Left renal pelvis (tissue), 4 donors: ENCODE results near the gene ADI1. TPM values are rescaled to one million over a fixed set of nuclear protein-coding genes. Genes with fewer than 3 reads are reported as not detected.
A peak's percentile ranks its signal among the peaks of the same experiment; 100 is the strongest.
"Not testable (repeated sequence)": the region's sequence is repeated elsewhere in the genome, so short reads cannot be mapped to it uniquely, and the experiment has no call there.

Source experiments
- DNase-seq, 4 donors: peaks; one replicate each; pipeline ENCODE4 v3.0.0-alpha.2; 2013; ENCODE audit warnings: low read depth in 4 of 4, low spot score in 3 of 4
- polyA plus RNA-seq, 4 donors: library from polyadenylated mRNA; unstranded; fragments of 120-200 nt; gene quantifications; one replicate each; pipeline ENCODE4 v1.2.1, GENCODE V29; 2013; ENCODE audit not compliant: insufficient read length in 4 of 4

Gene ADI1
- polyA plus RNA-seq, 4 donors, result 66.6 to 73.5 (median 71.4) TPM

DNA sequence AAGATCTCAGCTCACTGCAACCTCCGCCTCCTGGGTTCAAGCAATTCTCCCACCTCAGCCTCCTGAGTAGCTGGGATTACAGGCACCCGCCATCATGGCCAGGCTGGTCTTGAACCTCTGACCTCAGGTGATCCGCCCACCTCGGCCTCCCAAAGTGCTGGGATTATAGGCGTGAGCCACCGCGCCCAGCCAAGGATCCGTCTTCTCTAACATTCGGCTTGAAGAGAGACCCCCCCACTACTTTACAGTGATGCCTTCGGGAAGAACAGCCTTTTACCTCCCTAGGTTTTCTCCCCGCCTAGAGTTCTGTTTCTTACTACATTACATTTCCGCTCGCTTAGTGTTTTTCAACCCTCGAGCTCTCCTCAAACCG lies 22.6 kb downstream of the ADI1 start:
- DNase-seq, result not testable (repeated sequence)

DNA sequence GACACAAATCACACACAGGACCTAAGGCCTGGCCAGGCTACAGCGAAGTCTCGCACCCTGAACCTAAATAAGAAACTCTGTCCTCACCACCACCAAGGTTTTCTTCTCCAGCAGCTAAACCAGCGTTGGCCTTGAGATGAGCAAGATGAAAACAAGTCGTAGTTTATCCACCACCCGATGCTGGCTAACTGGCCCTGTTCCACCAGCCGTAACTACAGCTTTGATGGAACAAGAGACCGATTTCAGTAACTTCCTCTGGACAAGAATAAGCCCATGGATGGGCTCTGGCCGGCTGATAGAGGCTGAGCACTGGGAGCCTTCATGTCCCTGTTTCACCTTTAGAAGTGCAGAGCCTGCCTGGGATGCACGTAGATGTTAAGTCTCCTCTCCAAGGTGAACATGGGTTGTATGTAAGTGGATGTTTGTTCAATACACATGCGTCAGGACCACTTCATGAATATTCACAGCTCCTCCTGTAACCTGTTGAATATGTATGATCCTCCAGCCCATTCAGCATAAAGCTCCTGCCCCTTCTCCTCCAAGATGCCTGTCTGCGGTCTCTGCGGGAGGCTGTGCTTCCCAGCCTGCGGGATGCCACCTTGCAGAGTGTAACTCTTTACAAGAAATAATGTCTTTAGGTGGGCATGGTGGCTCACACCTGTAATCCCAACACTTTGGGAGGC lies 24.2 kb downstream of the ADI1 start:
- DNase-seq, result no peak

DNA sequence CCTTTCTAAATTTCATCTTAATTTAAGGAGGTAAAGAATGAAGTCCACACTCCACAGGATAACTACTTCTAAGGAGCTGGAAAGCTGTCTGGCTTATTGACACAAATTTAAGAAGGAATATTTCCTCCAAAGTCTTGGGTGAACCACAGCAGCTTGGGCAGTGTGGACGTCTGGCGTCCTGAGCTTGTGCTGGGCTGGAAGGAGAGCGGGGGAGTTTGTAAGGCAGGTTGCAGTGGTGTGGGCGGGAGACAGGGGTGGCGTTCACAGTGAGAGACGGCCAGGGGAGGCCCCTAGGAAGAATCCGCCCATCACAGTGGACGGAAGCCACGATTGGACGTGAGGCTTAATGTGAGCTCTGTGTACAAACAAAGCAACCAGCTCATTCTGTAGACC lies 25.7 kb downstream of the ADI1 start:
- peak in 3 of 4 donors; percentile 69 to 75 (median 72) for DNase-seq

DNA sequence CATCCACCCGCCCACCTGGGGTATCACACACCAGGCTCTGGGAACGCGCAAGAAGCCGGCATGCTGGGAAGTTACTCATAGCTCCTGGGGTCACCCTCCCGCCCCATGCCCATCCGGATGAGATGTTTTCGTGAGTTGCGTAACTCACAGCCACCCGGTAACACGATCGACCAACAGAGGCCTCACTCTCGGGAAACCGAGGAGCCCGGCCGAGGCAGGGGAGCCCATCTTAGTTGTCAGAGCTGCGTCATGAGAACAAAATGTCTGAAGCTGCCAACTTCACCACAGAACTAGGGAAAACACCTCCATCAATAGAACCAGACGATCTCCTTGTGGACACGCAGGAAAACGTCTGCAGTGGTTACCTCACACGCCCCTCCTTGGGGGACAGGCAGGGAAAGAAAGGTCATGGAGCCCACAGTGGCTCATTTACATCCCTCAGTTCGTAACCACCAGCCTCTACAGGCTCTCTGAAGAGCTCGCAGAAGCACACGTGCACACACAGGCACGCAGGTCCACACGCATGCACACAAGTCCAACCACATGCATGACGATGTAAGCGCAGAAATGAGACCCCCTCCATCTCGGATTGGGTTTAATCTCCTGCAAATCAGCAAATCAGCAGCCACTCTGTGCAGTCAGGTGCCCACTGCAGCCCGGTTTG lies 26.2 kb downstream of the ADI1 start:
- no peak for DNase-seq

DNA sequence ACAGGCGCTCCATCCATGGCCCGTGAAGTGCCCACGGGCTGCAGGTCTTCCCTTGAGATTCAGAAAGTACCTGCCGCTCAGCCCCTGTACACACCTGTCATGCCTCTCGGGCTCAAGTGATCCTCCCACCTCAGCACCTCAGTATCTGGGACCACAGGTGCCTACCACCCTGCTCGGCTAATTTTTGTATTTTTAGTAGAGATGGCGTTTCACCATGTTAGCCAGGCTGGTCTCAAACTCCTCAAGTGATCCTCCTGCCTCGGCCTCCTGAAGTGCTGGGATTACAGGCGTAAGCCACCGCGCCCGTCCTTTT lies 26.9 kb downstream of the ADI1 start:
- DNase-seq, result not testable (repeated sequence)

DNA sequence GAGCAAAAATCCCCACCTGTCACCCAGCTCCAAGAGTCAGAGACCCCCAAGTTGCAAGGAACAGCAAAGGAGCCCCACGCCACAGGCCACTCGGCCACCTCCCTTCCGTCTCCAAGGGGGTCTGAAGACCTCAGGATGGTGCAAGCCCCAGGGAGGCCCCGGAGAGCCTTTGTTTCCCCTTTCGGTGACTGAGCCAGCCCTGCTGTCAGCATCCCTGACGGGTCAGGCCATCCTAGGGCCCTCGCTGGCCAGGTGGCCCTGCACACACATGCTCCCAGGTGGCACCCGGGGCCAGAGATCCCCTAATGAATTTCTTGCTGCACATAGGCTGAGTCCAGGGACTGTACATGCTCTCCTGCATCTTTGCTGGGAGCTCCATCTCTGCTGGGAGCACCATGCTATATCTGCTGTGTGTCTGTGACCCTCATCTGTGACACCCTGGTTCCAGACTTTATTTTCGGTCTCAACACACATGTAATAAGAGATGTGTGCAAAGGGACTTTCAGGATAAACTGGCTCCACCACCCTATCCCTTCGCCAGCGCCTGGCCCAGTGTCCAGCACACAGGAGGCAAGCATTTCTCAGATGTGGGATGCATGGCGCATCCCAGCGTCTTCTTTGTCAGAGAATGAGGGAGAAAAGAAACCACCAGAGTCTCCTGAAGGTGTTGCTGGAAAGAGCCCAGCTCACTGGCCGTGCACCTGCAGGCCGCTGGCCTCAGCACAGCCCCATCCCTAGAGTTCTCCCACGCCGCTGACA lies 27.4 kb downstream of the ADI1 start:
- DNase-seq, result no peak

DNA sequence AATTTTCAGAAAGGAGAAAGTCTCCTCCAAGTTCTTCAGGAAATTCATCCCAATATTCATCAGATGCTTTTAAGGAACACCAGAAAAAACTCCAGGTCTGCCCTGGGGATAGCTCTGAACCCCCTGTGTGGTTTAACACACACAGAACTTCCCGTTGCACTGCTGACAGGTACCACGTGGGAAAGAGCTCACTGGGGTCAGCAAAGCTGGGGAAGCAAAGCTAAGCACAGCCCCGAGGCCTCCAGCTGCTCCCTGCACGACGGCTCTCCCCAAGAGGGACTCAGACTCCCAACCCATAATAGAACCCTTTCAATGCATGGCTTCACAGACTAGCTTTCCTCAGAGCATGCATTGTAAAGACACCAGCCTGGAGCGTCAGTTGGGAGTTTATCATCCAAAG lies 28.0 kb downstream of the ADI1 start:
- DNase-seq, result no peak

DNA sequence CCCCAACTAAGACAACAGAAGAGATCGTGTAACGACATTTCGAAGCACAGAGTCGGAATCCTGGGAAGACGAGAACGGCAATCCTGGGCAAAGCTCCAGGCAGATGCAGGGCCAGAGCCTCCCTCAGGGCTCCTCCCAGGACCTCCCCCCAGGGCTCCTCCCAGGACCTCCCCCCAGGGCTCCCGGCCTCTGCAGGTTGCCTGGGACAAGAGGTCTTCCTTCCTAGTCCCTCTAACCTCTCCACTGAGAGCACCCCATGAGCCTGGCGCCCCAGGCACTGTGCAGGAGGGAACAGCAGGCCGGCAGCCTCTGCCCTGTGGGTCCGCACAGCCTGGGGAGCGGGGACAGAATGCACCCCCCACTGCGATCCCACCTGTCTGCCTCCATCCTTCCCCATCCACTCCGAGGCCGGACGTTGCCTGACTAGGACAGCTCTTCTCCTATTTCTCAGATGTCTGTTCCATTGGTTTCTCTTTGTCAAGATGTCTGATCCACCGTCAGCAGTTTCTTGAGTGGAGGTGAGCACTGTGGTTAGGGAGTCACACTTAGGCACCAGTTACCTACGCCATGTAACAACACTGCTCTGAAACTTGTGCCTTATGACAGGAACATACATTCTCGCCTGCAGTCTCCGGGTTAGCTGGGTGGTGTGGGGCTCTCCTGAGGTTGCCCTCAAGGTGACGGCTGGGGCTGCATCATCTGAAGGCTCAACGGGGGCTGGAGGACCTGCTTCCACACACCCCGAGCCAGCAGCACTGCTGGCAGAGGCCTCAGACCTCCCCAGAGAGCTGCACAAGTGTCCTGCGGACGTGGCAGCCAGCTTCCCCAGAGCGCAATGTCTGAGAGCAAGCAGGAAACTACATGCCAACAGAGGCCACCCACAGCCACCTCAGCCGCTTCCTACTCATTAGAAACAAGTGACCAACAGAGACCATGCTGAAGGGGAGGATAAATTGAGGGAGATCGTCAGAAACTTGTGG lies 28.9 kb downstream of the ADI1 start:
- DNase-seq, result no peak

DNA sequence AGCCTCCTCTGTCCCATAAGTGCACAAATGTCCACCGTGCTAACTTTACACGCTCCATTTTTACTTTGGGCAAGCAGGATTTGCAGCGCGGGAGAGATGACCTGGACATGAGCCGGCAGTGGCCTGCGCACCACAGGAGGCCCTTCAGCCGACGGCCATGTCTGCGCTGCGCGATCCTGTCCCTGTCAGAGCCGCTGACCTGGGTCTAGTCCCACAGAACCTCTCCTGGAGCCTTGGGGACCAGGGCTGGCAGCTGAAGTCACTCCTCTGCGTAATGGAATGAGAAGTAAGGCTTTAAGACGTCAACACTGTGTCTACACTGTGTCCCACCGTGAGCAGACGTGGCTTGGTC lies 29.6 kb downstream of the ADI1 start:
- no peak for DNase-seq

DNA sequence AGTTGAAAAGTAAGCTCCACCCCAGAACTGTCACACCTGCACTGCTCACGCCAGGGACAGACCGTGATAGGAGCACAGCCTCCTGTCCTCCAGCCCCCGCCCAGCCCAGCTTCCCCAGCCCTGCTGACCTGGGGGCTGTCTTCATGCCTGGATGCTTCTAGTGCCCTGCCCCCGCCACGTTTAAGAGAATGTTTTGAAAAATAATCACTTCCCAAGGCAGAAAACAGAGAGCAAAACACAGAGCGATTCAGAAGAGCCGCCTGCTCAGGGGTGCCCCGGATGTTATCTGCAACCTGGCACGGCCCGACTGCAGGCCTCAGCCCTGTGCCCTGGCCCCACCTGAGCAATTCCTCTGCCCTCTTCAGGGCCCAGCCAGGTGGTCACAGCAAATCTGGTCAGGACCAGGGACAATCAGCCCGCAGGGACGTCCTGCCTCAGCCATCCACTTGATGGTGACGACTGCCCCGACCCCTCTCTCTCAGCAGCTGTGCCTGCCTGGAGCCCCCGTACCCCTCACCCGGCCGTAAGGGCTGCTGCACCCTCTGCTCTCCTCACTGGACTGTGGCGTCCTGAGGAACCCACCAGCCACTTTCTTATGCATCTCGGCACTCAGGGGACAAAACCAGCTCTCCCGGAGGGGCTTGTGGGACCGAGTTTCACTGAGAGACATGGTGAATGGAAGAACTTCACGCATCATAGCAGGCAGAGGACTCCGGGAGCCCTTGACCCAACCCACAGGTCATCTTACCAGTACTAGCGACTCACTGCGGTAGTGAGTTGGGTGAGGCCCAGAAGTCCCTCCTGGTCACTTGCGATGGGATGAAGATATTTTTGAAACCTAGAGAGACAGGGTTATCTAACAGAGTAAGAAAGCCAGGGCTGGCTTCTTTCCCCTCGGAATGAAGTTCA lies 30.2 kb downstream of the ADI1 start:
- no peak for DNase-seq

DNA sequence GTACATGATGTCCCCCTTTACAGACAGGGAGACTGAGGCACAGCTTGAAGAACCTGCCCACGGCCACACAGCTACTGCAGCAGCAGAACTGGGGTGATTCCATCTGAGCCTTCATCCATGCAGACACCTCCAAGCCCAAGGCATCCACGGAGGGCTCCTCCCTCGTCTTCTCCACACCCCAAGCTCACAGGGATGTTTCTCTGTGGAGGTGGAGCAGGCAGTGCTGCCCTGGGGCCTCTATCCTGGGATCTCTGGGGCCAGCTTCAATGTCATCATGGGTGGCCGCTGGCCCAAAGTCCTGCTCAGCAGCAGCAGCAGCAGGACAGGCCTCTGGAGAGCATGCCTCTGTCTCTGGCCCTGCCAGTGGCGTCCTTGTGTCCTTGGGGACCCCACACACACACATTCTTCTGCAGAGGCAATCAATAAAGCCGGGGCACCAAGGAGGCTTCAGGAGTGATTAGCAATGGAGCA lies 31.2 kb downstream of the ADI1 start:
- DNase-seq, result no peak

DNA sequence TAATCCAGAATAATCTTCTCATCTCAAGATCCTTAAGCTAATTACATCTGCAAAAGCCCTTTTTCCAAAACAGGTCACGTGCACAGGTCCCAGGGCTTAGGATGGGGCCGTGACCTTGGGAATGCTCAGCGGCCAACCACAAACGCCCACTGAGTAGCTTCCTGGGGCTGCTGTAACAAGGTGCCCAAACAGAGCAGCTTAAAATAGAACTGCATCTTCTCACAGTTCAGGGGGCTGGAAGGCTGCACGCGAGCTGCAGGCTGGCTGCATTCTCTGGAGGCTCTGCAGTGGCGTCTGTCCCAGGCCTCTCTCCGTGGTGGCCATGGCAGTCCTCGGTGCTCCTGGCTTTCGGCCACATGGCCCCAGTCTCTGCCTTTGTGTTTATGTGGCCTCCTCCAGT lies 31.9 kb downstream of the ADI1 start:
- DNase-seq, result no peak

DNA sequence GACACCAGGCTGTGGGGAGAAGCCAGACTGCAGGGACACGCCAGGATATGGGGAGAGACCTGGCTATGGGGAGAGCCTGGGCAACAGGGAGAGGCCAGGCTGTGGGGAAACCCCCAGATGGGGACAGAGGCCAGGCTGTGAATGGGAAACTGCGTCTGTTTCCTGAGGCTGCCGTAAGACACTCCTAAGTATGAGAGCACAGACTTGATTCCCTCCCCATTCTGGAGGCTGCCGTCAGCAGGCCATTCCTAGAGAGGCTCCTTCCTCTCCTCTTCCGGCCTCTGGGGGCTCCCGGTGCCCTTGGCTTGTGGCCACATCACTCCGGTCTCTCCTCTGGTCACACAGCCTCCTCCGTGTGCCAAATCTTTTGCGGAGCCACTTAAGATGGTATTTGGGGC lies 32.3 kb downstream of the ADI1 start:
- DNase-seq, result no peak

DNA sequence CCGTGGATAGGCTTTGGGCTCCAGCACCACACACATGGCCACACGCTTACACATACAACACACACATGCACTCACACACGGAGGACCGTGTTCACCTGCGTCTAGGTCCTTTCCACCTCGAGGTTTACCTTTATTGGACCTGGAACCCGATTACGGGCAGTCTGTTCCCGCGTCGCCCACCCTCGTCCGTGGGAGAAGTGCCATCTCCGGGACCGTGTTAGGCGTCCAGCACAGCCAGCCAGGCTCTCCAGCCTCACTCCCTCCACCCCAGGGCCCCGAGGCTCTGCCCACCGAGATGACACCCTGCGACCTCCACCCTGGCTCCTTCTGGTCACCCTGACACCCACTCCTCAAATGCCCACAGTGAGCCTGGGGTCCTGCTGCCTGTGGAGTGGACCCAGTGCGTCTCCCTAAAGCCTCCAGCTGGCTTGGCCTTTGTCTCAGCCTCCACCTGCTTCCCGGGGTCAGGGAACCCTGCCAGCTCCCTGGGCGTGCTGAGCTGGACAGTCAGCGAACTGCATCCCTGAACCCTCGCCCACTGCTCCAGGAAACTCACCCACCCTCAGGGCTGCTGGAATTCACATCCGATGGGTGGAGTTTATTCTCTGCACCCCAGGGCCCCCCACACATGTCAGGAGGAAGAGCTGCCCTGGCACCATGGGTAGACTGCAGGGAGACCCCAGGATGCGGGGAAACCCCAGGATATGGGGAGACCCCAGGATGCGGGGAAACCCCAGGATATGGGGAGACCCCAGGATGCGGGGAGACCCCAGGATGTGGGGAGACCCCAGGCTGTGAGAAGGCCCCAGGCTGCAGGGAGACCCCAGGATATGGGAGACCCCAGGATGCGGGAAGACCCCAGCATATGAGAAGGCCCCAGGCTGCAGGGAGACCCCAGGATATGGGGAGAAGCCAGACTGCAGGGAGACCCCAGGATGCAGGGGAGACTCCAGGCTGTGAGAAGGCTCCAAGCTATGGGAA lies 33.0 kb downstream of the ADI1 start:
- no peak for DNase-seq

DNA sequence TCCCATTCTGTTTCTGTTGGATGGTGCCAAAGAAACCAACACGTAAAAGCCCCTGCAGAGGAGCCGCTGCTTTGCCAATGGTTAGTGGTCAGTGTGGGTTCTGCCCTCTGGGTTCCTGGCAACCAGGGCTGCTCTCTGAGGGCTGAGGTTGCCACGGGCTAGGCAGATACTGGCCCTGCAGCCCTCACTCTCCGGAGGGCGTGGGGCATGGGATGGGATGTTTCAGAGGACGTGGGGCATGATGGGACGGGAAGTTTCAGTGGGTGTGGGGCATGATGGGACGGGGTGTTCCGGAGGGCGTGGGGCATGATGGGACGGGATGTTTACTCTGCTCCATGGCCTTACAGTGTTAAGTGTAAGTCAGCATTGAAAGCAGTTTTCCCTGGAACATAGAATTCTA lies 34.2 kb downstream of the ADI1 start:
- no peak for DNase-seq

DNA sequence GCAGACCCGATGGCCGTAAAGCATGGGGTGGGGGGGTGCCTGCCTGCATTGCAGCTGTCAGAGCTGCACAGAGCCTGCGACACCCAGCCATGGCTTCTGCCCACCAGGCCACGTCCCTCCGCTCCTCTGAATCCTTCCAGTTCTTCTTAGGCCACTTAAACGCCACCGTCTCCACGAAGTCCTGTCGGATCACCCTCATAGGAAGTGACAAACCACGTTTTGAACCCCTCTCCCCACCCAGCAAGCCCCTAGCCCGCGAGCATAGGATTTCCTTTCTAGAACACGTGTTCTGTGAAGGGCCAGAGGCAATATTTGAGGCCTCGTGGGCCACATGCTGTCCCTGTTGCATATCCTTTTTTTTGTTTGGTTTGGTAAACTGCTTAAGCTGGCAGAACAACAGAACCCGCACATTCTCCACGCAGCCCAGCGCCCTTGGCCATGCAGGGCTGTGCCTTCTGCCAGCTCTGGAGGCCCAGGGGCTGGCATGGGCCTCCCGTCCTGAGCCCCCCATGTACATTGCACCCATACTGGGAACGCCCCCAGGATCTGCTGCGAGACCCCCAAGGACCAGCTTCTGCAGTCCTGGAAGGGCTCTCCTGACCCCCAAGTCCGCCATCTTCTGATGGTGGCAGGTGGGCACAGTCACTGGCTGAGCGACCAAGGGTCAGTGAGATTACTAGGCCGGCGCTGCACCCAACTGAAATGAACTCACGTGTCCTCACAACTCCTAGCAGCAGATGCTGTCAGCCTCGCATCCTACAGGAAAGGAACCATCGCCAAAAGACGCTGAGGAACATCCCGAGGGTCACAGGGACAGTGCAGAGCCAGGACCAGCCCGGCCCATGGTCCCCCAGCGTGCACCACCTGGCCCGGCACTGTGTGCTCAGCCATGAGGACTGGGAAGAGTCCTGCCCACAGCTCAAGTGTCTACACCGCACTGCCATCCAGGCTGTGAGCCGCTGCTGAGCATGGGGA lies 35.1 kb downstream of the ADI1 start:
- no peak for DNase-seq

DNA sequence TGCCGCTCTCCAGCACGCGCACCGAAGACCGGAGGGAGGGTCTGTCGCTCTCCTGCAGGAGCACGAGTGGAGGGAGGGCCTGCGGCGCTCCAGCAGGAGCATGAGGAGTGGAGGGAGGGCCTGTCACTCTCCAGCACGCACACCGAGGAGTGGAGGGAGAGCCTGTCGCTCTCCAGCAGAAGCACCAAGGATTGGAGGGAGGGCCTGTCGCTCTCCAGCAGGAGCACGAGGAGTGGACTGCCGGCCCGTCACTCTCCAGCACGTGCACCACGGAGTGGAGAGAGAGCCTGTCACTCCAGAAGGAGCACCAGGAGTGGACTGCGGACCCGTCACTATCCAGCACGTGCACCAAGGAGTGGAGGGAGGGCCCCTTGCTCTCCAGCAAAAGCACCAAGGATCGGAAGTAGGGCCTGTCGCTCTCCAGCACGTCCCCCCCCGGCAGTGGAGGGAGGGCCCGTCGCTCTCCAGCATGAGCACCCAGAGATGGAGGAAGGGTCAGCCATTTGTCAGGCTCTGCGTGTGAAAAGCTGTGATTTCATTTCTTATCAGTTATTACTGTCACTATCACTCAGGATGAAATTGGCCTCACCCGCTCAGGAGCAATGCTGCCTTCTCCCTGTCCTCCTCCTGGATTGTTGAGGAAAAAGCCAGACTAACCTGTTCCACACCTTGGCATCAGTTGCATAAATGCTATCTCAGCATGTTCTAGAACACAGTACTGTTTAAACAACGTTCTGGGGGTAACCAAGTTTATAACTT lies 35.9 kb downstream of the ADI1 start:
- DNase-seq, result peak in 1 of 4 donors; percentile 74
